Skeletal muscle tissue (tissue), 4 donors: ENCODE data around the gene UBE2G1. TPM values are rescaled to one million over a fixed set of nuclear protein-coding genes. Genes with fewer than 3 reads are reported as not detected.
A peak's percentile ranks its signal among the peaks of the same experiment; 100 is the strongest.

Experiments
- H3K27ac ChIP-seq: one replicate; pipeline ENCODE4 v1.7.0; 2013; ENCODE audit warnings: mild to moderate bottlenecking, low read depth, low read length, inconsistent platforms
- H3K27me3 ChIP-seq, 3 donors: one replicate each; pipeline ENCODE4 v1.7.0; 2013; ENCODE audit warnings: low read length in 3 of 3; ENCODE audit not compliant: control insufficient read depth in 3 of 3, insufficient read depth in 3 of 3
- H3K36me3 ChIP-seq, 3 donors: one replicate each; pipeline ENCODE4 v1.7.0; 2013; ENCODE audit warnings: low read length in 3 of 3; ENCODE audit not compliant: control insufficient read depth in 3 of 3, insufficient read depth in 3 of 3
- H3K4me1 ChIP-seq, 3 donors: one replicate each; pipeline ENCODE4 v1.7.0; 2013; ENCODE audit warnings: low read length in 3 of 3, mild to moderate bottlenecking in 3 of 3; ENCODE audit not compliant: control insufficient read depth in 3 of 3, insufficient read depth in 3 of 3
- H3K4me3 ChIP-seq, 3 donors: one replicate each; pipeline ENCODE4 v1.7.0; 2013; ENCODE audit warnings: low read length in 3 of 3
- H3K9ac ChIP-seq, 3 donors: one replicate each; pipeline ENCODE4 v1.7.0; 2013; ENCODE audit warnings: low read length in 3 of 3, mild to moderate bottlenecking in 3 of 3, moderate library complexity in 2 of 3, low read depth in 1 of 3
- H3K9me3 ChIP-seq, 3 donors: one replicate each; pipeline ENCODE4 v1.7.0; 2013; ENCODE audit warnings: low read length in 3 of 3; ENCODE audit not compliant: control insufficient read depth in 3 of 3
- total RNA-seq: library from RNA; depleted of rRNA; stranded (reverse); fragments of >200 nt; gene quantifications from one replicate; pipeline ENCODE4 v1.2.3, GENCODE V29; 2014
- donor health status: Osteomylitis.

Gene UBE2G1
- total RNA-seq, 1 donor from 2014 or later = 49.1 TPM

DNA sequence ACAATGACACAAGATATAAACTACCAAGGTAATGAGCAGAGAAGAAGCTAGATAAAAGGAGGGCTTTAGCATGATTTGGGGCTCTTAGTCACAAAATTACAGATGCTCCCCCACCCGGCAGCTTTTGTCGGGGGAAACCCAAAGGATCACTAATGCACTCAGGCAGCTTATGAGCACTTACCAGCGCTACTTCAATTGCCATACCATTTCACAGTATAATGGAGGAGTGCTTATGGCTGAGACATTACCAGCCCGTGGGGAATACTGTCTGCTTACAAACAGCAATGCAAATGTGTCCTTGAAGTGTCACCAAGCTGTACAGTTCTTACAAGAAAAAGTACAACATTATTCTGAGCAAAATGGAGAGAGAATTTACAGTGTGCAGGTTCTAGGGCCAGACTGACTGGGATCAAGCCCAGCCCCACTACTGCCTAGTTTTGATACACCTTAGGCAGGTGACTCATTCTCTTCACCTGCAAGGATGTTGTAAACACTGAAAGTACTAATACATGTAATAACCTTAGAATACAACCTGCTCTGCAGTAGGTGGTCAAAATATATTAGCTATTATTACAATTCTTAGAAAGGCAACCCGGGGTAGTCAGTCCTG, 119.0 kb downstream of the UBE2G1 start:
- Histone ChIP-seq H3K27ac (no peak overlapping the region), H3K36me3 (peaks cover 0 to 5% (median 4%) of the 10 kb centered on the region in 3 donors), H3K9ac (no peak overlapping the region), H3K9me3 (no peaks in the 10 kb centered on the region), H3K4me3 (peak overlapping the region in 1 of 3 donors; percentile 24), H3K27me3 (no peaks in the 10 kb centered on the region), H3K4me1 (peaks cover 23 to 35% (median 31%) of the 10 kb centered on the region in 3 donors)

DNA sequence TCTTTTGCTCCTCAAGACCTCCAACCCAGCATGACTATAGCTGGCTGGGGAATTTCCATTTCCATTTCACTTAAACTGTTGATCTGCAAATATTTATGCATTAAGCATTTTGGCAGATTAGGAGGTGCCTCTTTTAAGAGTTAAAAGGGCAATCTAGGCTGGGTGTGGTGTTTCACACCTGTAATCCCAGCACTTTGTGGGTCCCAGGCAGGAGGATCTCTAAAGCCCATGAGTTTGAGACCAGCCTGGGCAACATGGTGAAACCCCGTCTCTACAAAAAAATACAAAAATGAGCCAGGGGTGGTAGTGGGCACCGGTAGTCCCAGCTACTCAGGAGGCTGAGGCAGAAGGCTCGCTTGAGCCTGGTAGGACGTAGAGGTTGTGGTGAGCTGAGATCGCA, 119.8 kb downstream of the UBE2G1 start:
- Histone ChIP-seq H3K9me3 (no peaks in the 10 kb centered on the region), H3K4me1 (peaks cover 23 to 35% (median 31%) of the 10 kb centered on the region in 3 donors), H3K27me3 (no peaks in the 10 kb centered on the region), H3K36me3 (peaks cover 0 to 11% (median 10%) of the 10 kb centered on the region in 3 donors), H3K9ac (no peak overlapping the region), H3K27ac (no peak overlapping the region), H3K4me3 (no peak overlapping the region)

DNA sequence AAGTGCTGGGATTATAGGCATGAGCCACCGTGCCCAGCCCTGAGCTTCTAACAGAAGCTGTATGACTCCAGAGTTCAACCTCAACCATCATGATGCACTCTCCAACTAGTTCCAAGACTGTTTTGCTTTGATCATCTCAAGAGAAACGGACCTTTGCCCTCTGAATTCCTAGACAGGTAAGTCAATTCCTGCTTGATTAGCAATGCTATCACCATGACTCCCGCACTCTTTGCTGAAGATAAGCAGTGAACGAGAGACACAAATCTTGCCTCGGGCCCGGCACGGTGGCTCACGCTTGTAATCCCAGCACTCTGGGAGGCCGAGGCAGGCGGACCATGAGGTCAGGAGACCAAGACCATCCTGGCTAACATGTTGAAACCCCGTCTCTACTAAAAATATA, 124.9 kb downstream of the UBE2G1 start:
- H3K9ac ChIP-seq = no peak overlapping the region
- H3K36me3 ChIP-seq = peaks cover 6 to 24% (median 24%) of the 10 kb centered on the region in 3 donors
- peaks cover 0 to 3% (median 0%) of the 10 kb centered on the region in 3 donors for H3K4me1 ChIP-seq
- H3K27me3 ChIP-seq = no peaks in the 10 kb centered on the region
- H3K9me3 ChIP-seq = no peaks in the 10 kb centered on the region
- no peak overlapping the region for H3K4me3 ChIP-seq
- H3K27ac ChIP-seq = no peak overlapping the region

DNA sequence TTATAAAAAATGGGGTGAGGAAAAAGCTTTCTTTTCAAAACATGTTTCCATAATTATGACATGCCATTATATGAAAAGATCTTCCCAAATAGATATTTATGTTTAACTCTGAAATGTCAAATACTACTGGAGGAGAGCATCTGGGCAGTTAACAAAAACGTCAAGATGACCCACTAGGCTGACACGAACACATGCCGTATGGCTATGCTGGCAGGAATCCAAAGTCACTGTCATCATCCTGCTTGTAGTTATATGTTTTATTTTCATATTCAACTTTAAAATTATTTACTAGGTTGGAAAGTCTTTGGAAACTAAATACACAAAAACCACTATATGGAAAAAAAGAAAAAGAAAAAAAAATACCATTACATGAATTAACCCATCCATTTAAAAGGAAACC, 130.0 kb downstream of the UBE2G1 start:
- no peaks in the 10 kb centered on the region for H3K27me3 ChIP-seq
- H3K36me3 ChIP-seq = peaks cover 7 to 25% (median 14%) of the 10 kb centered on the region in 3 donors
- H3K9me3 ChIP-seq = no peaks in the 10 kb centered on the region
- H3K4me1 ChIP-seq = peaks cover 30 to 36% (median 32%) of the 10 kb centered on the region in 3 donors
- H3K4me3 ChIP-seq = no peak overlapping the region
- no peak overlapping the region for H3K9ac ChIP-seq
- H3K27ac ChIP-seq = peak overlapping the region; percentile 1

DNA sequence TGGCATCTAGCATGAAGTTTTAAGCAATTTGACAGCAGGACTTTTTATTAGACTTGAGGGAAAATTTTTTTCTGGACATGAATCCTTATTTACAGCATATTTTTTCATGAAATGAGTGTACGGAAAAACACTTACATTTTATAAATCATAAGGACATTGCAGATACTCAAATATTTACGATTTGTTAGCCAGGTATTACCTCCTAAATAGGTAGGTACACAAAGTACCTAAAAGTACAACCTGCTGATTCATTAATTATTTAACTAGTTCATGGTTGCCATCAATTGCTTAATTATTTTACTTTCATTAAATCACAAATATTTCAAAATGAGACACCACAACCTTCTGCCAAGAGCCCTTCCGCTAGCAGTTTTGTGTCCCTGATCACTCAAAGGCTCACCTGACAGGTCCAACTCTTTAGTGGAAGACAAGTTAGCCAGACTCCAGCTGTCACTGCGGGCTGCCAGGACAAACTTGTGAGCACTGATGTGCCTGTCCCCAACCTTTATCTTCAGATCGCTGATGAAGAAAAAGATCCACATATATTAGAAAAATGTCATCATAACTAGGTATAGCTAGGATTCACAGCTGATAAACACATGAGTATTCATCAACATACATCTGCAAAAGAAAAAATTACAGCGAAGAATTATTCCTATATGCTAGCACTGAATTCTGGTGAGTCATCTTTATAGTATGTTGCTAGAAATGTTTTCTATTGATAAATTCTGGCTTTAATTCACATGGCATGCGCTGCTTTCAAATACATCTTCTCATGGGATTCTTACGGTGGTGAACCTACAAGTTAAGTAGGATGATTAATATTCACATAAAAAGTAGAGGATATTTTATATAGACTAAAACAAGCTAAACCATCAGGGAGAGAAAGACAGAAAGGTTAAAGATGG, 130.8 kb downstream of the UBE2G1 start:
- H3K36me3 ChIP-seq = peaks cover 5 to 19% (median 6%) of the 10 kb centered on the region in 3 donors
- no peaks in the 10 kb centered on the region for H3K9me3 ChIP-seq
- no peak overlapping the region for H3K4me3 ChIP-seq
- H3K27ac ChIP-seq = peak overlapping the region; percentile 1
- H3K4me1 ChIP-seq = peaks cover 39 to 45% (median 41%) of the 10 kb centered on the region in 3 donors
- peak overlapping the region in 1 of 3 donors; percentile 33 for H3K9ac ChIP-seq
- H3K27me3 ChIP-seq = no peaks in the 10 kb centered on the region

DNA sequence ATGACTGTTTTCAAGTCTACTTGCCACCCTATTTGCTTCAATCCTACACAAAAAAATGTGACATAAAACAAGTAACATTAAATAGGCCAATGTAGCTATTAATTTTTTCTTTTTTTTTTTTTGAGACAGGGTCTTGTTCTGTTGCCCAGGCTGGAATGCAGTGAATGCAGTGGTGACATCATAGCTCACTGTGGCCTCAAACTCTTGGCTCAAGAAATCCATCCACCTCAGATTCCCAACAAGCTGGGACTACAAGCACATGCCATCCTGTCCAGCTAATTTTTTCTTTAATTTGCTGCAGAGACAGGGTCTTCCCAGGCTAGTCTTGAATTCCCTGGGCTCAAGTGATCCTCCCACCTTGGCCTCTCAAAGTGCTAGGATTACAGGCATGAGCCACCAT, 132.1 kb downstream of the UBE2G1 start:
- Histone ChIP-seq H3K4me3 (no peak overlapping the region), H3K27ac (peak overlapping the region; percentile 23), H3K9me3 (no peaks in the 10 kb centered on the region), H3K9ac (no peak overlapping the region), H3K36me3 (peaks cover 2 to 13% (median 3%) of the 10 kb centered on the region in 3 donors), H3K27me3 (no peaks in the 10 kb centered on the region), H3K4me1 (peaks cover 44 to 51% (median 51%) of the 10 kb centered on the region in 3 donors)

DNA sequence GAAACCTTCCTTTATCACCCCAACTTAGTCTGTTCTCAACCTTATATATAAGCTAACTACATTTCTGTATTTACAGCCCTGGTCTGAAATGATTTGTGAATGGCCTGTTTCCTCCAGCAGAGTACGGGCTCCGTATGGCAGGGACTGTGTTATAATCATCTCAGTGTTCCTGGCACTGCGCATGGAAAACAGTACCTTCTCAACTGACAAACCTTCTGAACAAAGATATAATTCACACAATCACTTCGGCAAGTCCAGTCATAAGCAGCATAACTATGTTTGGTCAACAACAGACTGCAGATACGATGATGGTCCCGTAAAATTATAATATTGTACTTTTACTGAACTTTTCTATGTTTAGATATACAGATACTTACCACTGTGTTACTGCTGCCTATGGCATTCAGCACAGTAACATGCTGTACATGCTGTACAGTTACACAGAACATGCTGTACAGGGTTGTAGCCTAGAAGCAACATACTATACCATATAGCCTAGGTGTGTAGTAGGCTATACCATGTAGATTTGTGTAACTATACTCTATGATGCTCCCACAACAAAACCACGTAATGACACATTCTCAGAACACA, 132.7 kb downstream of the UBE2G1 start:
- H3K36me3 ChIP-seq = peaks cover 0 to 11% (median 2%) of the 10 kb centered on the region in 3 donors
- peaks cover 44 to 56% (median 51%) of the 10 kb centered on the region in 3 donors for H3K4me1 ChIP-seq
- no peaks in the 10 kb centered on the region for H3K9me3 ChIP-seq
- H3K27ac ChIP-seq = peak overlapping the region; percentile 76
- peak overlapping the region in 2 of 3 donors; percentile 1 to 23 for H3K4me3 ChIP-seq
- no peaks in the 10 kb centered on the region for H3K27me3 ChIP-seq
- H3K9ac ChIP-seq = peak overlapping the region; percentile 33 to 66 (median 34)

DNA sequence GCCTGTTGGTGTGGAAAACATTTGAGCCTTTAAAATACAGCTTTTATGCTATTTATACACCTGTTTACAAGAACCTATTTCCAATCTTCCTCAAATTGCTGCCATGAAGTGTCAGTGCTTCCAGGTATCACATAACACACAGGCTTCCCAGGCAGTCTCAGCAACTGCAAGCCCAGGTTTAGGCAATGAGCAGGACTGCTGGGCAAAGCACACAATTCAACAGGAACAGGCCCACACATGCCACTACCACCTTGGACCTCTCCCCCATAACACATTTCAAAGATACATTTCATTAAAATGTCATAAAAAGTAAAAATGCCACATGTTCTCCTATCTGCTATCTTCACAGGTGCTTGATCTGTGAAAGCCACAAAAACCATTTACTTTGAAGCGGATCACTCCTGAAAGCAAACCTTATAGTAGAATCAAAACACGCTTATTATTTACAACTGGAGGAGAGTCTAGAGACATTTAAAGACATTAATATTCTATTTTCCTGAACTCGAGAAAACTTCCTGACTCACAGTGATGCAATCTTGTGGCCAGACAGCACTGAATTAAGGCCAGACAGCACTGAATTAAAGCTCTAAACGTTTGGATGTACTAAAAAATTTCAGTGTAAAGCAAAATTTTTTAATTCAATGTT, 134.2 kb downstream of the UBE2G1 start:
- H3K36me3 ChIP-seq = peaks cover 0 to 7% (median 2%) of the 10 kb centered on the region in 3 donors
- no peaks in the 10 kb centered on the region for H3K9me3 ChIP-seq
- peaks cover 44 to 61% (median 51%) of the 10 kb centered on the region in 3 donors for H3K4me1 ChIP-seq
- H3K27ac ChIP-seq = peak overlapping the region; percentile 76
- H3K4me3 ChIP-seq = peak overlapping the region in 1 of 3 donors; percentile 5
- peak overlapping the region in 2 of 3 donors; percentile 4 to 26 for H3K9ac ChIP-seq
- H3K27me3 ChIP-seq = no peaks in the 10 kb centered on the region

DNA sequence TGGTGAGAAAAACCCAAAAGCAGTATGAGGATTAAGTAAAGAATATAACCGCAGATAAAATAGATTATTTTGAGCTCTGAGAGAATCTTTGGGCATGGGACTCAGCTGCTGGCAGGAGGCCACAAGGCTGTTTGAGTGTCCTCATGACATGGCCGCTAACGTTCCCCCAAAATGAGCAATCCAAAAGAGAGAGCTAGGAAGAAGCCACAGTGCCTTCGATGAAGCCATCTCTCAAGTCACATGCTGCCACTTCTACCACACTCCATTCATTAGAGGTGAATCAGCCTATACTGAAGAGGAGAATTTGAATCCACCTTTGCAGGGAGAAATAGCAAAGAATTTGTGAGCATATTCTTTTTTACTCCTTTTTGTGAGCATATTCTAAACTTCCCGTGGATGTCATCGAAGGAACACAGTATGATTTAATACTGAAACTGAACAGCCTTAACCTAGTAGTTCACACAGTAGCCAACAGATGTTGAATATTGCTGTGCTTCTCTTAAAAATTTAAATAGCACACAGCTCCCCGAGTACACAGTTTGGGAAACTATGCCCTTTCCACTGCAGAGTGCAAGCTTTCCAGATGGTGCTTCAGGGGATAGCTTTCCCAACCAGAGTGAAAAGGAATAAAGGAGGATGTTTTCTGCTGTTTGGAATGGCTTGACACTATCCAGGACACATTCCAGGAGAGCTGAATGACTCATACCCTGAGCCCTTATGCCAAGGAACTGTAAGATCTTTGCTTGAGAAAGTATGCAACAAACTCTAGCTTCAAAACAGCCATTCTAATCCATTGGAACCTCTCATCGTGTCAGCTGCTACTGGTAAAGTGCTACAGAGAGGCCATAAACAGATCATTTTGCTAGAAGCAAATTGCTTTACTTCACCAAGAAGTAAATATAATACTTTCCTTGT, 136.6 kb downstream of the UBE2G1 start:
- peak overlapping the region; percentile 76 for H3K27ac ChIP-seq
- H3K36me3 ChIP-seq = peaks cover 0 to 3% (median 0%) of the 10 kb centered on the region in 3 donors
- H3K4me1 ChIP-seq = peaks cover 36 to 54% (median 43%) of the 10 kb centered on the region in 3 donors
- H3K4me3 ChIP-seq = peak overlapping the region; percentile 0 to 34 (median 15)
- H3K27me3 ChIP-seq = no peaks in the 10 kb centered on the region
- no peaks in the 10 kb centered on the region for H3K9me3 ChIP-seq
- H3K9ac ChIP-seq = peak overlapping the region; percentile 1 to 24 (median 23)
